Fibroblast of lung (primary cell): ENCODE measurements around the gene LINGO3. TPM values are rescaled to one million over a fixed set of nuclear protein-coding genes. Genes with fewer than 3 reads are reported as not detected.

Experiments used
- DNase-seq, 2 donors: peaks; one replicate each; pipeline versions ENCODE4 v3.0.0 to v3.0.0-alpha.2; 2010; ENCODE audit warnings: low read depth in 2 of 2
- H2AFZ ChIP-seq: 2 replicates; pipeline ENCODE4 v1.5.1; 2012; ENCODE audit warnings: low read length, control low read depth, inconsistent platforms
- H3K27ac ChIP-seq: 2 replicates; pipeline ENCODE4 v1.5.1; 2011; ENCODE audit warnings: low read length, control low read depth; ENCODE audit not compliant: insufficient read depth
- H3K27me3 ChIP-seq: 2 replicates; pipeline ENCODE4 v1.5.1; 2011; ENCODE audit warnings: mild to moderate bottlenecking, low read length; ENCODE audit not compliant: control insufficient read depth, insufficient read depth
- H3K36me3 ChIP-seq: 2 replicates; pipeline ENCODE4 v1.5.1; 2011; ENCODE audit warnings: low read length; ENCODE audit not compliant: control insufficient read depth, insufficient read depth
- H3K4me1 ChIP-seq: 2 replicates; pipeline ENCODE4 v1.5.1; 2011; ENCODE audit warnings: low read length; ENCODE audit not compliant: control insufficient read depth, insufficient read depth; ENCODE audit errors: extremely low read depth
- H3K4me2 ChIP-seq: 2 replicates; pipeline ENCODE4 v1.5.1; 2011; ENCODE audit warnings: low read length, control low read depth; ENCODE audit not compliant: insufficient read depth; ENCODE audit errors: extremely low read depth
- H3K4me3 ChIP-seq, 4 experiments: fragments of 200-600 bp in 1 of 4; sonication (generic) in 1 of 4; replicated peaks in 1 of 4; 2 replicates each; pipeline ENCODE4 v1.5.1; 2011 to 2016; ENCODE audit warnings: low read length in 4 of 4, low read depth in 3 of 4, mild to moderate bottlenecking in 3 of 4, control low read depth in 2 of 4, inconsistent platforms in 1 of 4, mixed read lengths in 1 of 4; ENCODE audit not compliant: insufficient read depth in 1 of 4; ENCODE audit errors: control extremely low read depth in 1 of 4
- H3K79me2 ChIP-seq: 2 replicates; pipeline ENCODE4 v1.5.1; 2012; ENCODE audit warnings: mild to moderate bottlenecking, low read length, inconsistent platforms; ENCODE audit not compliant: control insufficient read depth, insufficient read depth
- H3K9ac ChIP-seq: 2 replicates; pipeline ENCODE4 v1.5.1; 2011; ENCODE audit warnings: mild to moderate bottlenecking, low read length, control low read depth; ENCODE audit not compliant: insufficient read depth
- H3K9me3 ChIP-seq: 2 replicates; pipeline ENCODE4 v1.5.1; 2012; ENCODE audit warnings: low read depth, low read length; ENCODE audit not compliant: control insufficient read depth, insufficient read depth
- H4K20me1 ChIP-seq: 2 replicates; pipeline ENCODE4 v1.5.1; 2011; ENCODE audit warnings: low read length; ENCODE audit not compliant: control insufficient read depth, insufficient read depth; ENCODE audit errors: extremely low read depth
- CTCF ChIP-seq, 2 donors: IDR thresholded peaks in 1 of 2; conservative IDR thresholded peaks in 1 of 2; 1 replicate in 1 of 2; 2 replicates in 1 of 2; pipeline ENCODE4 v1.5.1; 2011 to 2012; ENCODE audit warnings: low read length in 2 of 2, control low read depth in 1 of 2, inconsistent platforms in 1 of 2, low read depth in 1 of 2, mild to moderate bottlenecking in 1 of 2
- EZH2 ChIP-seq: IDR thresholded peaks from 2 replicates; pipeline ENCODE4 v1.5.1; 2012; ENCODE audit warnings: low read length, control low read depth, mild to moderate bottlenecking; ENCODE audit errors: missing control alignments
- polyA plus RNA-seq, 2 donors: library from polyadenylated mRNA; depleted of rRNA in 1 of 2; stranded (reverse) in 1 of 2; unstranded in 1 of 2; fragments of >200 nt; gene quantifications; 2 replicates each; pipeline ENCODE4 v1.2.1, GENCODE V29; 2011 to 2012; ENCODE audit warnings: missing spikeins in 1 of 2
- total RNA-seq: library from RNA; depleted of rRNA; stranded (reverse); fragments of >200 nt; gene quantifications from 2 replicates; pipeline ENCODE4 v1.2.1, GENCODE V29; 2014

Gene LINGO3
- total and polyA plus RNA-seq, 2 donors (not counting 1 experiment from before 2014, with no cell fraction given), result not detected

- DNase-seq, result no peak
- no peaks in the 10 kb centered on the region for H3K9me3 ChIP-seq
- H3K36me3 ChIP-seq, result peaks cover 8% of the 10 kb centered on the region
- H3K27ac ChIP-seq, result peak overlapping the region; percentile 57
- H3K27me3 ChIP-seq, result no peaks in the 10 kb centered on the region
- peaks cover 5% of the 10 kb centered on the region for H3K4me1 ChIP-seq
- no peak overlapping the region for H3K9ac ChIP-seq
- H2AFZ ChIP-seq, result no peak overlapping the region
- H4K20me1 ChIP-seq, result no peaks in the 10 kb centered on the region
- no peak for TF ChIP-seq CTCF (conservative IDR thresholded peaks at IDR 0.05 in 1 of 2, IDR thresholded peaks at IDR 0.05 in 1 of 2; ENCODE audit: low read depth in 1 of 2, low read length in 2 of 2)
- TF ChIP-seq EZH2, result no peak
- peak overlapping the region; percentile 66 to 95 (median 82) for H3K4me3 ChIP-seq
- H3K79me2 ChIP-seq, result peaks cover 61% of the 10 kb centered on the region
- H3K4me2 ChIP-seq, result peak overlapping the region; percentile 99
Measured at GRCh38 chr19:2329501-2329916, 21.6 kb upstream of the LINGO3 start.

GRCh38 chr19:2329149-2329478 lies 21.2 kb upstream of the LINGO3 start:
- H3K9ac ChIP-seq, result peak overlapping the region; percentile 90
- H3K4me2 ChIP-seq, result peak overlapping the region; percentile 99
- H3K4me1 ChIP-seq, result peaks cover 5% of the 10 kb centered on the region
- H3K27me3 ChIP-seq, result no peaks in the 10 kb centered on the region
- no peak overlapping the region for H2AFZ ChIP-seq
- no peak for TF ChIP-seq CTCF (conservative IDR thresholded peaks at IDR 0.05 in 1 of 2, IDR thresholded peaks at IDR 0.05 in 1 of 2; ENCODE audit: low read depth in 1 of 2, low read length in 2 of 2)
- TF ChIP-seq EZH2, result no peak
- peak overlapping the region; percentile 57 for H3K27ac ChIP-seq
- H3K79me2 ChIP-seq, result peaks cover 59% of the 10 kb centered on the region
- H3K4me3 ChIP-seq, result peak overlapping the region; percentile 66 to 95 (median 82)
- no peaks in the 10 kb centered on the region for H4K20me1 ChIP-seq
- DNase-seq, result no peak
- H3K36me3 ChIP-seq, result peaks cover 12% of the 10 kb centered on the region
- H3K9me3 ChIP-seq, result no peaks in the 10 kb centered on the region

DNA sequence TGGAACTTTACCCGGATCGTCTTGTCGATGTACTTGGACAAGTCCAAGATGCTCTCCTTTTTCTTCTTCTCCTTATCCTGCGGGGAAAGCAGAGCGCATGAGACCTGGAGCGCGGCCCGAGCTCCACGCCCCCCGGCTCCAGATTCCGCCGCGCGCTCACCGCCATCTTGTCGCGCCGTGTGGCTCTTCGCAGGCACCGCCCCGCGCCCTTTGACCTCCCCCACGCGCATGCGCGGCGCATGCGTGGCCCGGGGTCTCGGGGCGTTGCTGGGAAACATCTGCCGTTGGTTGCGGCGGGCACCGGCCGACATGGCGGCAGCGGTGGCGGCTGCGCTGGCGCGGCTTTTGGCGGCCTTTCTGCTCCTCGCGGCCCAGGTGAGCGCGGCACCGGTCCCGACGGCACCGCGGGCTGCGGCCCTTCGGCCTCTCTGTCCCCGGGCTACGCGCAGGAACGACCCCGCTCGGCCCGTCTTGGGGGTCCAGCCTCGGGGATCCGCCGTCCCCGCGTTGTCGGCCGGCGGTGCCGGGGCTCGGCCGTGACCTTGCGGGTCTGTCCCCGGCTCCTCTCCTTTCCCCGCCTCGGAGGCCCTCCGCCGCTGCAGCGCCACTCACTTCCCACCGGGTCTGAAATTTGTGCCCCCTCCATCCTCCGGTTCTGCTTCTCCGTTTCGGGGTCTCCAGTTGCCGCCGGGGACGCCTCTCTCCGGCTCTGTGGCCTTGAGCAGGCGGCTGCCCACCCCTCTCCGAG lies 20.6 kb upstream of the LINGO3 start, which contains the start of the genes LSM7 and SPPL2B:
TSS of gene LSM7 (minus strand) at position 186 of the 748 bp plus-strand sequence. CDS start at position 166, 20 bp downstream.
TSS of gene SPPL2B (plus strand) at position 284 of the 748 bp plus-strand sequence. CDS start at position 310, 26 bp downstream.
- Histone ChIP-seq H3K9me3 (no peaks in the 10 kb centered on the region), H3K27ac (peak within 1 kb of the TSS; percentile 57), H3K4me2 (peak within 1 kb of the TSS; percentile 99), H2AFZ (peak within 1 kb of the TSS; percentile 87), H3K27me3 (no peaks in the 10 kb centered on the region), H3K9ac (peak within 1 kb of the TSS; percentile 90), H4K20me1 (no peaks in the 10 kb centered on the region), H3K4me3 (peak within 1 kb of the TSS; percentile 66 to 95 (median 82)), H3K36me3 (peaks cover 13% of the 10 kb centered on the region), H3K79me2 (peaks cover 54% of the 10 kb centered on the region), H3K4me1 (peaks cover 5% of the 10 kb centered on the region)
- DNase-seq, result peak; percentile 77 to 86
- TF ChIP-seq EZH2 (no peak), CTCF (conservative IDR thresholded peaks at IDR 0.05 in 1 of 2, IDR thresholded peaks at IDR 0.05 in 1 of 2; ENCODE audit: low read depth in 1 of 2, low read length in 2 of 2) (no peak)
